HepG2 (cell line): ENCODE measurements around the gene NEAT1. TPM values are rescaled to one million over a fixed set of nuclear protein-coding genes. Genes with fewer than 3 reads are reported as not detected.

Source experiments
- ATF6 ChIP-seq: sonication (generic); formaldehyde crosslinking; conservative IDR thresholded peaks from 2 replicates; pipeline ENCODE4 v1.4.0; 2020; ENCODE audit warnings: missing genetic modification reagents
- EED ChIP-seq: sonication (generic); formaldehyde crosslinking; IDR thresholded peaks from 2 replicates; pipeline ENCODE4 v1.5.0; 2020; ENCODE audit warnings: mild to moderate bottlenecking, missing genetic modification reagents
- HNF4A ChIP-seq: sonication (generic); formaldehyde crosslinking; IDR thresholded peaks from 2 replicates; pipeline ENCODE4 v1.4.0; 2020; ENCODE audit warnings: missing genetic modification reagents
- HOXA5 ChIP-seq: sonication (generic); formaldehyde crosslinking; IDR thresholded peaks from 2 replicates; pipeline ENCODE4 v1.4.0; 2020; ENCODE audit warnings: missing genetic modification reagents
- KLF9 ChIP-seq: IDR thresholded peaks from 2 replicates; pipeline ENCODE4 v1.6.1; 2016; ENCODE audit warnings: low read depth
- MIER2 ChIP-seq: IDR thresholded peaks from 2 replicates; pipeline ENCODE4 v1.6.1; 2016; ENCODE audit warnings: missing biosample characterization, missing genetic modification reagents
- NCOA2 ChIP-seq: sonication (generic); formaldehyde crosslinking; IDR thresholded peaks from 2 replicates; pipeline ENCODE4 v1.8.0; 2022; ENCODE audit warnings: inconsistent platforms
- SOX6 ChIP-seq, 2 experiments: fragments of 450-650 bp in 1 of 2; sonication (generic) in 1 of 2; formaldehyde crosslinking in 1 of 2; IDR thresholded peaks; 2 replicates each; pipeline versions ENCODE4 v1.4.0 to v1.6.1; 2017 to 2020; ENCODE audit warnings: antibody characterized with exemption in 1 of 2, mild to moderate bottlenecking in 1 of 2, missing genetic modification reagents in 1 of 2
- SYNCRIP ChIP-seq: fragments of 200-400 bp; formaldehyde crosslinking; IDR thresholded peaks from 2 replicates; pipeline ENCODE4 v1.6.1; 2018; ENCODE audit warnings: mild to moderate bottlenecking, low read depth, low read length; ENCODE audit not compliant: insufficient read depth
- THYN1 ChIP-seq: sonication (generic); formaldehyde crosslinking; IDR thresholded peaks from 2 replicates; pipeline ENCODE4 v1.8.1; 2023; ENCODE audit warnings: low read depth, mild to moderate bottlenecking, moderate library complexity, missing genetic modification reagents, borderline replicate concordance
- YEATS2 ChIP-seq: sonication (generic); formaldehyde crosslinking; IDR thresholded peaks from 2 replicates; pipeline ENCODE4 v1.4.0; 2020; ENCODE audit warnings: missing genetic modification reagents, borderline replicate concordance
- ZNF512 ChIP-seq: sonication (generic); formaldehyde crosslinking; IDR thresholded peaks from 2 replicates; pipeline ENCODE4 v1.4.0; 2020; ENCODE audit warnings: mild to moderate bottlenecking, missing genetic modification reagents
- ZNF530 ChIP-seq: sonication (generic); formaldehyde crosslinking; IDR thresholded peaks from 2 replicates; pipeline ENCODE4 v1.5.0; 2020; ENCODE audit warnings: low read depth, mild to moderate bottlenecking, missing genetic modification reagents
- ZNF609 ChIP-seq: sonication (generic); formaldehyde crosslinking; IDR thresholded peaks from 2 replicates; pipeline ENCODE4 v1.4.0; 2020; ENCODE audit warnings: mild to moderate bottlenecking, missing genetic modification reagents, borderline replicate concordance
- ZNF766 ChIP-seq: sonication (generic); formaldehyde crosslinking; IDR thresholded peaks from 2 replicates; pipeline ENCODE4 v1.5.0; 2020; ENCODE audit warnings: missing genetic modification reagents, borderline replicate concordance
- polyA plus RNA-seq, 8 experiments: library from polyadenylated mRNA; depleted of rRNA in 3 of 8; stranded (reverse) in 7 of 8; unstranded in 1 of 8; fragments of >200 nt; fragmentation: Illumina TruSeq in 4 of 8; extraction: Trizol in 4 of 8; gene quantifications; 2 replicates each; pipeline versions ENCODE4 v1.2.1 to v1.2.3, GENCODE V29; 2011 to 2016; ENCODE audit warnings: low read depth in 4 of 8, missing spikeins in 1 of 8, mixed read lengths in 1 of 8; ENCODE audit not compliant: insufficient read depth in 1 of 8
- total RNA-seq, 5 experiments: library from RNA; depleted of rRNA; stranded (reverse); fragments of >200 nt; fragmentation: Illumina TruSeq; extraction: Trizol; gene quantifications; 2 replicates each; pipeline ENCODE4 v1.2.3, GENCODE V29; 2016; ENCODE audit warnings: low read depth in 1 of 5
- TF ChIP-seq, protein P1 (sequence below): sonication (generic); formaldehyde crosslinking; IDR thresholded peaks from 2 replicates; pipeline ENCODE4 v1.5.0; 2020; ENCODE audit warnings: mild to moderate bottlenecking, missing genetic modification reagents
- TF ChIP-seq, protein P2 (sequence below): sonication (generic); formaldehyde crosslinking; IDR thresholded peaks from 2 replicates; pipeline ENCODE4 v1.8.1; 2023; ENCODE audit warnings: missing genetic modification reagents, mild to moderate bottlenecking, borderline replicate concordance

NEAT1 gene
- total and polyA plus RNA-seq, 2 of the 13 experiments (the other 11 are each of a cell fraction or from before 2014, with no cell fraction given): 20.5 to 41.2 TPM

DNA sequence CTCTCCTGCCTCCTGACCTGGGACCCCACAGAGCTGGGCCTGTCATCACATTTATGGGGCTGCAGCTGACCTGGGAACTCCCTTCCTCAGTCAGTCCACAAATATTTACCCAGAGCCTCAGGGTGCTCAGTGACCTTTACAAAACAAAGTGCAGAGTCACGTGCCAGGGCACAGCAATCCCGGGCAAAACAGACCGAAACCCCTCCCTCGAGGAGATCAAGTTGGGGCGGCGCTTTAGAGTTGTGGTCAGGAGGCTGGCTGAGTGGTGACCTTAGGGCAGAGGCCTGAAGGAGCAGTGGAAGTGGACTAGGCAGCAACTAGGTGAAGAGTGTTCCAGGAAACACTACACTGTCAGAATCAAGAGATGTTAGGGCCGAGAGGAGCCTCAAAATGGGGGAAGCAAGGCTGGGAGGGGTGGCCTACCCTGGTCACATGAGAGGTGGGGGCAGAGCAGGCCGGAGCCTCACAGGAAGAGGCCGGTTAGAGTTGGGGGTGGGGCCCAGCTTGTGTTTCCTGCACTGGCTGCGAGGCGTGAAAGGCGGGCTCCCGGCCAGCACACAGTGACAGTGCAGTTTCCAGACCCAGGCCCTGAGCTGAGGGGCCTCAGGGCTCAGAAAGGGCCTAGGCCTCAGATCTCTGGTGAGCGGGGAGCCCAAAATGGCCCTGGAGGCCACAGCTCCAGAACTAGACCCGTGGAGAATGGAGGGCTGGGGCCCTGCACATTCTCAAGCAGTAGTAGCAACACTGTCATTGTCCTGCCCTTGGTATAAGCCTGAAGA is 3.7 kb upstream of the NEAT1 start (continued):
- no peak for TF ChIP-seq ZNF512 (CRISPR knock-in tag)
- TF ChIP-seq SYNCRIP: no peak
- TF ChIP-seq SOX6 (IDR thresholded peaks at IDR 0.05): no peak
- peak; percentile 98 for TF ChIP-seq SOX6 (CRISPR knock-in tag; IDR thresholded peaks at IDR 0.05)
- peak; percentile 87 for TF ChIP-seq HOXA5 (CRISPR knock-in tag)
- TF ChIP-seq HNF4A: peak; percentile 86
- peak; percentile 70; the same call in 1 of the 2 replicates for TF ChIP-seq ZNF530
- TF ChIP-seq MIER2 (CRISPR knock-in tag): no peak
- peak; percentile 49; the same call in 1 of the 2 replicates for TF ChIP-seq YEATS2 (CRISPR knock-in tag)
- TF ChIP-seq ZNF766 (CRISPR knock-in tag): 0 out of 2 replicates have a peak, but pooled peaks have one; percentile 68
- TF ChIP-seq NCOA2 (CRISPR knock-in tag): peak; percentile 93
- TF ChIP-seq KLF9 (CRISPR knock-in tag): no peak
- peak; percentile 97 for TF ChIP-seq ZNF609 (CRISPR knock-in tag)
- TF ChIP-seq, protein P1, sequence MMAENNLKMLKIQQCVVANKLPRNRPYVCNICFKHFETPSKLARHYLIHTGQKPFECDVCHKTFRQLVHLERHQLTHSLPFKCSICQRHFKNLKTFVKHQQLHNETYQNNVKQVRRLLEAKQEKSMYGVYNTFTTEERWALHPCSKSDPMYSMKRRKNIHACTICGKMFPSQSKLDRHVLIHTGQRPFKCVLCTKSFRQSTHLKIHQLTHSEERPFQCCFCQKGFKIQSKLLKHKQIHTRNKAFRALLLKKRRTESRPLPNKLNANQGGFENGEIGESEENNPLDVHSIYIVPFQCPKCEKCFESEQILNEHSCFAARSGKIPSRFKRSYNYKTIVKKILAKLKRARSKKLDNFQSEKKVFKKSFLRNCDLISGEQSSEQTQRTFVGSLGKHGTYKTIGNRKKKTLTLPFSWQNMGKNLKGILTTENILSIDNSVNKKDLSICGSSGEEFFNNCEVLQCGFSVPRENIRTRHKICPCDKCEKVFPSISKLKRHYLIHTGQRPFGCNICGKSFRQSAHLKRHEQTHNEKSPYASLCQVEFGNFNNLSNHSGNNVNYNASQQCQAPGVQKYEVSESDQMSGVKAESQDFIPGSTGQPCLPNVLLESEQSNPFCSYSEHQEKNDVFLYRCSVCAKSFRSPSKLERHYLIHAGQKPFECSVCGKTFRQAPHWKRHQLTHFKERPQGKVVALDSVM (CRISPR knock-in tag): peak; percentile 88
- TF ChIP-seq ATF6 (CRISPR knock-in tag): no peak
- TF ChIP-seq EED (CRISPR knock-in tag): no peak; the same call in 1 of the 2 replicates
- TF ChIP-seq THYN1: no peak
- TF ChIP-seq, protein P2, sequence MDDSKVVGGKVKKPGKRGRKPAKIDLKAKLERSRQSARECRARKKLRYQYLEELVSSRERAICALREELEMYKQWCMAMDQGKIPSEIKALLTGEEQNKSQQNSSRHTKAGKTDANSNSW (CRISPR knock-in tag): no peak
